Stimulated activated CD8-positive, alpha-beta memory T cell treated with anti-CD3 and anti-CD28 coated beads, Interleukin-12 subunit alpha, Interleukin-12 subunit beta, amount 100 ng/mL, for 4 hours (primary cell): ENCODE results near the gene RNF187.

Experiments
- DNase-seq: peaks from one replicate; pipeline ENCODE4 v3.0.0-alpha.2; 2020; ENCODE audit warnings: low read depth

Gene RNF187

DNA sequence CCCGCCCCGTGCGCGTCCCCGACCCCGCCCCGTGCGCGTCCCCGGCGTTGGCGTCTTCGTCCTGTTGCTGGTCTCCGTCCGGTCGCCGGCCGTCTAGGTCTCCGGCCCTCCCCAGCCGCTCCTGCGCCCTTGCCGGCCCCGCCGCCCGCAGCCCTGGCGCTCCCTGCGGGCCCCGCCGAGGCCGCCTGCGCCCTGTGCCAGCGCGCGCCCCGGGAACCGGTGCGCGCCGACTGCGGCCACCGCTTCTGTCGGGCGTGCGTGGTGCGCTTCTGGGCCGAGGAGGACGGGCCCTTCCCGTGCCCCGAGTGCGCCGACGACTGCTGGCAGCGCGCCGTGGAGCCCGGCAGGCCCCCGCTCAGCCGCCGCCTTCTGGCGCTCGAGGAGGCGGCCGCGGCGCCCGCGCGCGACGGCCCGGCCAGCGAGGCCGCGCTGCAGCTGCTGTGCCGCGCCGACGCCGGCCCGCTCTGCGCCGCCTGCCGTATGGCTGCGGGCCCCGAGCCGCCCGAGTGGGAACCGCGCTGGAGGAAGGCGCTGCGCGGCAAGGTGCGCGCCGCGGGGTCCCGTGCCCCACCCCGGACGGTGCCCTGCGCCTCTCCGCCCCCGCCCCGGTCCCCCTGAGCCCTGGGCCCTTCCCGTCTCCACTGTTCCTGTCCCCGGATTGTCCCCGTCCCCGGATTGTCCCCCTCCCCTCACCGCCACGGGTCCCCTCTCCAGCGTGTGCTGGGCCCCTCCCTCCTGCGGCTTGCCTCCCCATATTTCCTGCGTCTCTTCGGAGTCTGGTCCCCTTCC, at the start of gene RNF187:
Gene RNF187 (plus strand): TSS at position 47 of the 789 bp plus-strand sequence.
- DNase-seq, result no peak

DNA sequence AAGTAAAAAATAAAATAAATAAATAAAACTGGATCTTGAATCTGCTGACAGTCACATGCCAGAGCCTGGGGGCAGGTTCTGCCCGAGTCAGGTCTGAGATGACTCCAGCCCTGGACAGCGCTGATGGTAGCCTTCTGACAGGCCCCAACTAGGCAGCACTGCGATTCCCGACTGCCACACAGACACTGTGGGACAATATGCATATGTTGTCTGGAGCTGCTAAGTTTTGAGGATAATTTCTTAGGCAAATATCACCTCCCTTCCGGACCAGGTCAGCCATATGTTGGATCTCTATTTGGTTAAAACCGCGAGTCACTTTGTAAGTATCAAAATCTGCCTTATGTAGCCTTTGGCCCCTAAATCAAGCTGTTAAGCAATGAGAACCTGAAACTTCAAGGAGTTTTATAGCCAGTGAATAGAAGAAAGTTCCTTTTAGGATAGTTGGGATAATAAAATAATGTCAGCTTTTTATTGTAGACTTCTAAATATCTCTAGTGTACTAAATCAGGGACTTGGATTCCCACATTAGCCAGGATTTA, 49.7 kb upstream of the RNF187 start:
- no peak for DNase-seq

DNA sequence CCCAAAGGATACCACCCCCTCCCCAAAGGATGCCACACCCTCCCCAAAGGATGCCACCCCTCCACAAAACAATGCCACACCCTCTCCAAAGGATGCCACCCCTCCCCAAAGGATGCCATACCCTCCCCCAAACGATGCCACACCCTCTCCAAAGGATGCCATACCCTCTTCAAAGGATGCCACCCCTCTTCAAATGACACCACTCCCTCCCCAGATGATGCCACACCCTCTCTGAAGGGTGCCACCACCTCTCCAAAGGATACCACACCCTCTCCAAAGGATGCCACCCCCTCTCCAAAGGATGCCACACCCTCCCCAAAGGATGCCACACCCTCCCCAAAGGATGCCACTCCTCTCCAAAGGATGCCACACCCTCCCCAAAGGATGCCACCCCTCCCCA, 48.9 kb upstream of the RNF187 start:
- DNase-seq, result no peak

DNA sequence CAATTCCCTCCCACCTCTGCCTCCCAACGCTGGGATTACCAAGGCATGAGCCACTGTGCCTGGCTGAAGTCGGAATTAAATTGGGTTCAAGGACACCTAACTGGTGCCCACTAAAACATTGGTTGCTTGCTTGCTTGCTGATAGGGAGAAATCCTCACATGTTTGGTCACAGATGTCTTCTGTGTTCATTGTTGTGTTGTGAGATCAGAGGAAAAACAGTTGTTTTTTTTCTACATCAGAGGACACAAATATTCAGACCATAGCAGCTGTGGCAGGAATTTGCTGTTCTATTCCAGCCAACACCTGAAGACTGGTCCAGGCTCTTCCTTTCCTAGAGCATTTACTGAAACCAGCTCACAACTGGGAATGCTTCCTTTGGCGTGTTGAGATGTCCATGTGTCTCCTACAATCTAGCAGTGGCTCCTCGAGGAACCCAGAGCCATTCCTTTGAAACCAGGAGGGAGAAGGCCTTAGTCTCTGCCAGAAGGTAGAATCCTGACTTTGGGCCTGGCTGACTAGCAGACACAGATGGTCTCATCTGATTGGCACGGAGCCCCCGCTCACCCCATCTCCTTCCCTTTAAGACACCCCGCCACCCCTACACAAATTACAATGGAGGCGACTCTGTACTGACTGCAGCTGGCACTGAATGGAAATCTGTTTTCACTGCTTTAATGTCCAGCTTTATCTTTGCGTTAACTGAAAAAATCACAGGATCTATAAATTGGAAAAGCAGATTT, 46.3 kb upstream of the RNF187 start:
- DNase-seq, result no peak

DNA sequence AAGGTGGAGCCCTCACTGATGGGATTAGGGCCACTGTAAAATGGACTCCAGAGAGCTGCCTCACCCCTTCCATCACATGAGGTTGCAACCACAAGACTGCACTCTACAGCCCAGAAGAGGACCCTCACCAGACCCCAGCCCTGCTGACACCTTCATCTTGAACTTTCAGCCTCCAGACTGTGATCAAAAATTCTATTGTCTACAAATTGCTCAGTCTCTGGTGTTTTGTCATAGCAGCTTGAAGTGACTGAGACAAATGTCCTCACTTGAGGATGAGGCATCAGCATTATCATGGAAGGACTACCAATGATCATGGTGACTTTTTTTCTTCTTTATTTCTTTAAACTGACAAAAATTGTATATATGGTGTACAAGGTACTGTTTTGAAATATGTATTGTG, 43.8 kb upstream of the RNF187 start:
- no peak for DNase-seq

DNA sequence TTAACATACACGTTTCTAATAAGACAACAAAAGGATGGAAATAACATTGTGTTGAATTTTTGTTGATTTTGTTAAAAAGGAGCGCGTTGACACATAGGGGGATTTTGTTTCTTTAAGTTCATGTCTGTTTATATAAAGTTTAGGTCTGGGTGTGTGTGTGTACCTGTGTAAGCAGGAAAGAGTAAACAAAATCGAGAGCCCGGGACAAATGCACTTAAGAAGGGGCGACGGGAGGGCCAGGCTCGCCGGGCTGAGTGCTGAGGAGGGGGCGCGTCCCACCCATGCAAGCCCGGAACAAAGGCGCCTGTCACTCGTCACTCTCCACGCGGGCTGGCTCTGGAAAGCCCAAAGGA, 41.7 kb upstream of the RNF187 start:
- no peak for DNase-seq

DNA sequence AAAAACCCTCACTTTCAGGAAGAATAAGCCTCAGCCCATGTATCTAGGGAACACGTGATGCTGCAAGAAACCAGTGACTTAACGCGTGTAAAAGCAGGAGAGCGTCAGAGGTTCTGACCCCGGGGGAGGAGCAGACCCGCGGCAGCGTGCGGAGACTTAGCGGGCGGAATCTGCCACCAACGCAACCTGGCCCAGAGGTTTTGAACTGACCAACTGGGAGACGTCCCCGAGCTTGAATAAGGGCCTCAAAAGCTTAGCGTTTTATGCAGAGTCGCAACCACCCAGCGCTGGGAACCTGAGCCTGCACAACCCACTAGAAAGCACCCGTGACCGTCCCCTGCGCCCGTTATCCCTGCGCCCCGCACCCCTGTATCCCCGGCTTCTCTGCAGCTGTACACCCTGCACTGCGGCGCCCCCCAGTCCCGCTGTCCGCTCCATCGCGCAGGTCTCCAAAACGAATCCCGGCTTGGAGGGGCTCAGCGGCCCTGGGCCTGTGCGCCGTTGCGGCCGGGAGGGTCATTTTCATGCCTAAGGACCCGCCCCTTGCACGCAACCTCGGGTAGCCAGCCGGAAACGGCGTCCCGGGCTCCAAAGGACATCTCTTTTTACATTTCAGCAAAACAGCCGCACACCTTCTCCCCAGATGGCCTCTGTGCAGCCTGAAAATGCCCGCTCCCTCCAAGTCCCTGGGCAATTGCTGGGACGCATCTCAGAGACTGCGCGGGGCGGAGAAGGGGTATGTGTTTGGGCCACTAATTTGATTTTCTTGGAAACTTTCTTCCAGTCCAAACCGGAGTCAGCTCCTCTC, 41.1 kb upstream of the RNF187 start:
- no peak for DNase-seq

DNA sequence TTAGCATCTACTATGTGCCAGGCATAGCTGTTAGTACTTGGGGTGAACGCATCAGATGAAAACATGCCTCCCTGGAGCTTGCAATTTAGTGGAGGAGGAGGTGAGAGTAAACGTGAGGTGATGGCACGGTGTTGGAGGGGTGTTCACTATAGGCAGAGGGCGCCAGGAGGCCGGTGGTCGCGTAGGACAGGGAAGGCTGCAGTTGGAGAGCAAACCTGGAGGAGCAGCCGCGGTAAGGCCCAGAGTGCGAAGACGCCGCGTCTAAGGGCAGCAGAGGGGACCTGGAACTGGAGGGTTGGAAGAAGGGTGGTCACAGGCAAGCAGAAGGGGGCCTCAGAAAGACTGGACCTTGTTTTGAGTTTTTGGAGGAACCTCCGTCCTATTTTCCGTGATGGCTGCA, 40.3 kb upstream of the RNF187 start:
- no peak for DNase-seq

DNA sequence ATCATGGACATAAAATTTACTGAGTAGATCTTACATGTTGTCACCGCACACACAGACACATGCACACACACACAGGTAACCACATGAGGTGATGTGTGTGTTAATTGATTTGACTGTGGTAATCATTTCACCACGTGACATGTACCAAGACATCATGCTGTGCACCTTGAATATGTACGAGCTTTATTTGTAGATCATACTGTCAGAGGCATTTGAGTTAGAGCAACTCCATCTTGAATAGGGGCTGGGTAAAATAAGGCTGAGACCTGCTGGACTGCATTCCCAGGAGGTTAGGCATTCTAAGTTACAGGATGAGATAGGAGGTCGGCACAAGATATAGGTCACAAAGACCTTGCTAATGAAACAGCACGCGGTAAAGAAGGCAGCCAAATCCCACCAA, 38.8 kb upstream of the RNF187 start:
- DNase-seq, result no peak

DNA sequence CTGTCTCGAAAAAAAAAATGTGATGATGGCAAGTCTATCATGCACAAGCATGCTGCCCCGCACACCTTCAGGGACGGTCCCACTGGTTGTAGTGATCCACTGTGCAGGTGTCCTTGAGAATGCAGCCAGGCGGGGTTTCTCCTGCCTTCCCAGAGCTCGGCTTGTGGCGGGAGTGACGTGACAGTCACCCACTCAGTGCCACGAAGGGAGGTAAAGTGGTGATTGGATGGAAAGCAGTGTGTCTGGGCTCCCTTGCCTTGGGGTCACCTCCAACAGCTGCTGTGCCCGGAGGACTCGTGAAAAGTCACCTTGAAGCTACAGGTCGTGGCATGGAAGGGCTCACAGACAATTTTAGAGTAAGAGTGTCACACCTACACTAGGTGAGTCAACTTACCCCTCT, 37.0 kb upstream of the RNF187 start:
- DNase-seq, result no peak

DNA sequence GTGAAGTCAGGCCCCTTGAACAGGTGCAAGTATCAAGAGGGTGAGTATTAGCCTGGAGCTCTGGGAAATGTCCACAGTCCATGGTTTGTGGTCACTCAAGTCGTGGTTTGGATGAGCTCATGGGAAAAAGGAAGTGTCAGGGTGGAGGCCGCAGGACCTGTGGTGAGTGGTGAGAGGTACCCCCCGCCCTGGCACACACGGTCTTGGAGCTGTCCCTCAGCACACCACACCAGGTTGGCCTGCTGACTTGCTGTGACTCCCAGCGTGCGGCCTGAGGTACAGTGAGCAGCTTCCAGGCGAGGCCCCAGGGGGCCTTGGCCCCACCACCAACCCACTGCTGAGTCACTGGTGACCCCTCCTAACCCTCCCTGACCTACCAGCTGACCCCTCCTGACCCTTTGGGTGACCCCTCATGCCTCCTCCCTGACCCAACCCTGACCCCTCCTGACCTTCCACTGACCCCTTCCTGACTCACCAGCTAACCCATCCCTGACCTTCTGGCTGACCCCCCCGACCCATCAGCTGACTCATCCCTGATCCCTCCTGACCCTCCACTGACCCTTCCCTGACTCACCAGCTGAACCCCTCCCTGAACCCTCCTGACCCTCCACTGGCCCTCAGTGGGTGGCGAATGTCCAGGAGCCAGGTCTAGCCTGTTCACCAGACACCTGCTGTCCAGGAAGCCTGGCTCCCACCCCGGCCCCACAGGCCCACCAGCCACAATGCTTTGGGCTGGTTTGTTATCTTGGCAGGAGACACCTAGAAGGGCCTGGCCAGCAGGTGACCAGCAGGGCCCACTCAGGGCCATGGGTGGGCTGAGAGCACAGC, 34.8 kb upstream of the RNF187 start:
- DNase-seq, result no peak

DNA sequence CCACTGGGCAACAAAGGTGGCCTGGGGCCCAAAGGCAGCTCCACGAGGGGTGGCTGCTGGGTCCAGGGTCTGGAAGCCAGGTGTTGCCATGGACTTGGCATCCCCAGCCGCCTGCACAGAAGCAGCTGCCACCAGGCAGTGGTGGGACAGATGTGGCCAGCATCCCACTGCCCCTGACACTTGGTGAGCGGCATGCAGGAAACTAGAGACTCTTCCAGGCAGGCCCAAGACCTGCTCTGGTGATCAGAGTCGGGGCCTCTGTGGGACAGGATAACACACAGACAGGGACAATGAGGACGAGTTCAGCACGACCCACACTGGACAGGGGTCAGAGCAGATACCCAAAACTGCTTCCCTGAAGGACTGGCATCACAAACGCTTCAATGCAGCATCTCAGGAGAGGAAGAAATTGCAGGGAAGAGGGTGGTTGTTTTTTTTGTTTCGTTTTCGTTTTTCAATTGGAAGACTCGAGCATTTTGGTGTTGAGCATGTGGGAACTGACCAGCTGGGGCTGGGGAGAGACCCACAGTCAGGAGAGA, 34.1 kb upstream of the RNF187 start:
- no peak for DNase-seq

DNA sequence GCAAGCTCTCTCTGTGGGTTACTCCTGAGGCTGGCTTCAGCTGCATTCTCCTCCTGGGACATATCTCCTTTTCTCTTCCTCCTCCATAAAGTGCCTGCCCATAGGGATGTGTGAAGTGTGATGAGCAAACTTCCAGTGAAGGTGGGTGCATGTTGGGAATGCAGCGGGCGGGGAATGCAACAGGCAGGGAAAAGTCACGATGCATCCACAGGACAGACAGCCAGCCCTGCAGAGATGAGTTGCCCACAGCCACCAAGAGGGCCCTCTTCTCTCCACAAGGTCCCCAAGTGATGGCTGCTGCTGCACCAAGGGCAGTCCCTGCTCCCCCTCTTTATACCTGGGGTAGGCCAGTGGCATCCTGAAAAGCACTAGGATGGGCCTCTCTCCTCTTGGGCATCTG, 33.6 kb upstream of the RNF187 start:
- no peak for DNase-seq

DNA sequence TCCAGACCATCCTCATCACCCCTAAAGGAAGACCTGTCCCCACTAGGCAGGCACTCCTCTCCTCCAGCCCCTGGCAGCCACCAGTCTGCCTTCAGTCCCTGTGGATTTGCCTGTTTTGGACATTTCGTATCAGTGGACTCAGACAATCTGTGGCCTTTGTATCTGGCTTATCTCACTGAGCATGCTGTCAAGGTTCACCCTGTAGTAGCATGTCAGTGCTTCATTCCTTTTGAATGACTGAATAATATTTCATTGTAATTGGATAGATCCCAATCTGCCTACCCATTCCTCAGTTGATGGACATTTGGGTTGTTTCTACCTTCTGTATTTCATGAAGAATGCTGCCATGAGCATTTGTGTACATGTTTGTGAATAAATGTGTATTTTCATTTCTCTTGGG, 32.9 kb upstream of the RNF187 start:
- DNase-seq, result no peak

DNA sequence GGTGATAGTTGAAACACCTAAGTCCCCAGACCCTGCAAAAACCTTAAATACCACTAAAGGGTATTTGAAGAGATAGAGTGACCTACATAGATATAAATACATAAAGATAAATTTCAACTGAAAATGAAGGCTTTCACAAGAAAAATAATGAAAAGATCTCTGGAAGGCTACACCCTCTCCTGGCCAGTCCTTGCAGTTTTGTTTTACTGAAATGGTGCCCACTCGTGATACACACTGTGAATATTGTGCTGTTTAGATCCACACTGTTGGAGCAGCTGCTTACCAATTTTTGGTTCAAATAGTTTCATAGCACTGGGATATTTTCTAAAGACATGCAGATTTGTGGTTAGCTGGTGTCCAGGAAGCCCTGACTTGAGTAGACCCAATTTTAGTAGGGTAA, 31.5 kb upstream of the RNF187 start:
- DNase-seq, result no peak

DNA sequence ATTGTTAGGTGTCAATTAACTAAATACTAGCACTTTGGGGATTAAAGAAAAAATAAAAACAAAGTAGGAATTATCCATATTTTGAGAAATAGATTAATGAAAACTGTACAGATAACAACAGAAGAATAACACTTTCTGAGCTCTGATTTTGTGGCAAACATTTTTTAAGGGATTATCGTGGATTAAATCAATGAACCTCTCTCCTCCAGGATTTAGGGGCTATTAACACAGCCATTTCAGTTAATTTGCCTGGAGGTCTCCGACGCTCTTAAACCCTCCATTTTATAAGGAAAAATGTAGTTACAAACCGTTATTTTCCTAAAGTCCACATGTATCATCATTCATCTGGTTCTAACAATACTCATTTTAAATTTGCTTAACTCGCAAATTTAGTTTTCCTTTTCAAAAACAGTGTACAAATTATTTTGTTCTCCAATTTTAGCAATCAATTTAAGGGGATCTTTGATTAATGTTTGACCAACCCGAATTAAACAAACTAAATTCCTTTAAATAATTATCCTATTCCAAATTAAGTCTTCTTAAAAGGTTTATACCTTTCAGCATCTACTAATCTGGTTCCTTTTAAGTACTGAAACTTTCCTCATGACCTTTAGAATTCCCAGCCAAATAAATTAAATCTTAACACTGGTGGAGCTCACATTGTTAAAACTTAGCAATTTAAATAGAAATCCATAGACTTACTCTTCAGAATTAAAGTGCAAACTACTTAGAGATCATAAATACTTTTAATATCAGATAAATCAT, 30.7 kb upstream of the RNF187 start:
- no peak for DNase-seq

DNA sequence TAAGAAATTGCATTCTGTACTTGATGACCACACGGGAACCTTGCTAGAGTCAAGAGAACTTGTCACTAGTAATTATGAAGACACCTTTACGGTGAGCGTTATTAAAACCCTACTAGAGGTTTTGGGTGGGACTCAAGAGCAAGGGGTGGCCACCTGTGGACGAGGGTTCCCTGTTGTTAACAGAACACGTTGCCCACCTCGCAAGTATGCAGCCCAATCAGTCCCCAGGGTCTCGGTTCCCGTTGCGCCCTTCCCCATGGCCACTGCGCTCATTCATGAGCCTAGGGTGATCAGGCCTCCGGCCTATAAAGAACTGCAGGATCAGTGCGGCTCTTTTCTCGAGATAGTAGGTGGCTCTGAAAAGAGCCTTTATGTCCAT, 30.2 kb upstream of the RNF187 start:
- DNase-seq, result no peak

DNA sequence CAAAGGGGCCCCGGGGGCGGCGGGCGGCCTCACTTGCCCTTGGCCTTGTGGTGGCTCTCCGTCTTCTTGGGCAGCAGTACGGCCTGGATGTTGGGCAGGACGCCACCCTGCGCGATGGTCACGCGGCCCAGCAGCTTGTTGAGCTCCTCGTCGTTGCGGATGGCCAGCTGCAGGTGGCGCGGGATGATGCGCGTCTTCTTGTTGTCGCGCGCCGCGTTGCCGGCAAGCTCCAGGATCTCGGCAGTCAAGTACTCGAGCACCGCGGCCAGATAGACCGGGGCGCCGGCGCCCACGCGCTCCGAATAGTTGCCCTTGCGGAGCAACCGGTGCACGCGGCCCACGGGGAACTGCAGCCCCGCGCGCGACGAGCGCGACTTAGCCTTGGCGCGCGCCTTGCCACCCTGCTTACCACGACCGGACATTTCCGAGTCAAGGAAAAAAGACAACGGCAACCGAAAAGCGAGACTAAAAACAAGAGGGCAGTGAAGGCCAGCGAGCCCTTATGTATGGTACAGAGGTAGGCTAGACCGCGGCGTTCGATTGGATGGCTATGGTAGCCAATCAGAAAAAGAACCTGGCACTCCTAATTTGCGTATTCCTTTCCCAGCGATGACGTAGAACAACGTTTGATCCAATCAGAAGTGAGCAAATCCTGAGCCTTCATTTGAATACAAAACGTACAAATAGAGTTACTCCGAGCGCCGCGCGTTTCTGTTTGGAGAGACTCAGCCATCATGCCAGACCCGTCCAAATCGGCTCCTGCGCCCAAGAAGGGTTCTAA, 29.6 kb upstream of the RNF187 start:
- DNase-seq, result peak; percentile 66

DNA sequence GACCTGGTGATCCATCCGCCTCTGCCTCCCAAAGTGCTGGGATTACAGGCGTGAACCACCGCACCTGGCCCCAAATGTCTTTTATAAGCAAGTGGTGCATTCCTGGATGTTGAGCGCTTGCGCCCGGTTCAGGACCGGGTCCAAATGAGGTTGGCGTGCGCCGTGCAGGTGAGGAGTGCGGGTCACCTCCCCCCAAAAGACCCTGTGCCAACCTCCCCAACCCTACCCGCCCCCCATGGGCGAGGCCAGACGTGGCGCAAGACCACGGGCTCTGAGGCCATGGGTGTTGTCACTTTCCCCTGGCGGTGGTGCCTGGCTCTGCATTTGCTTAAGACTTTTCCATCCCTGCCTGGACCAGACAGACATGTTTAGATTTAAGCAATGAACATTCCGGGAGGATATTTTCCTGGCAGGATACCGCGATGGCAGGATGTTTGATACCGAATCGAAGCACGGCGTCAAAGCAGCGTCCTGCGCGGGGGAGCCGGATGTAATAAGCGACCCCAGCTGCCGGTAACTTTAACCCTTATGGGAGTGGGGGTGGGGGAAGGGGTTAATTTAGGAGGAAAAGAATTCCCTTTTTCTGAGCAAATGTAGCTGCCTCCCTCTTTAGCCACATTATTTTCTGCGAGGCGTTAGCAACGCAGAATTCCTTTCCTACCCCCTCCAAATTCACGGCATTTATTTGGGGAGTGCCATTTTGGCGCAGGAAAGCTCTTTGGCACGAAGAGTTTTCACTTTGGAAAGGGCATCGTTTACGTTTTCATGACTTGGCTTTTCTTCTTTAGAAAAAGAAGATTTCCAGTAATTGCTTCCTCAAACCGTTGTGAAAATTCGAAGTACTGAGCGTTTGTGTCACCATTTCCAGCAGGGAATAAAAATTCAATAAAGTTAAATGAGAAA, 27.8 kb upstream of the RNF187 start:
- peak; percentile 24 for DNase-seq
